Mesodermal cell (in vitro differentiated cells): ENCODE results near the gene SLC2A5. TPM values are rescaled to one million over a fixed set of nuclear protein-coding genes. Genes with fewer than 3 reads are reported as not detected.

Source experiments
- H3K27ac ChIP-seq: 2 replicates; pipeline ENCODE4 v1.7.0; 2013; ENCODE audit warnings: mild to moderate bottlenecking, low read depth, low read length, moderate library complexity; ENCODE audit not compliant: severe bottlenecking
- H3K36me3 ChIP-seq: 2 replicates; pipeline ENCODE4 v1.7.1; 2013; ENCODE audit warnings: mild to moderate bottlenecking, low read length, moderate library complexity; ENCODE audit not compliant: control insufficient read depth, insufficient read depth
- H3K4me1 ChIP-seq: one replicate; pipeline ENCODE4 v1.7.1; 2013; ENCODE audit warnings: mild to moderate bottlenecking, low read length; ENCODE audit not compliant: insufficient read depth, control insufficient read depth, poor library complexity, severe bottlenecking
- H3K4me3 ChIP-seq: 2 replicates; pipeline ENCODE4 v1.7.0; 2013; ENCODE audit warnings: low read length, control low read depth, mild to moderate bottlenecking; ENCODE audit not compliant: insufficient read depth, poor library complexity, severe bottlenecking; ENCODE audit errors: extremely low read depth
- H3K9me3 ChIP-seq: 2 replicates; pipeline ENCODE4 v1.7.1; 2013; ENCODE audit warnings: mild to moderate bottlenecking, low read length, moderate library complexity; ENCODE audit not compliant: control insufficient read depth
- WGBS, 2 experiments: methylation state at CpG; one replicate each; pipeline ENCODE4 v1.1.5; 2013; ENCODE audit warnings: missing lambda C conversion rate in 2 of 2; ENCODE audit not compliant: insufficient coverage in 2 of 2; 5-methylcytosine and 5-hydroxymethylcytosine counted together
- polyA plus RNA-seq, 2 experiments: library from polyadenylated mRNA; stranded (reverse); fragments of 50-300 nt; gene quantifications; one replicate each; pipeline ENCODE4 v1.2.3, GENCODE V29; 2013

SLC2A5 gene, protein sequence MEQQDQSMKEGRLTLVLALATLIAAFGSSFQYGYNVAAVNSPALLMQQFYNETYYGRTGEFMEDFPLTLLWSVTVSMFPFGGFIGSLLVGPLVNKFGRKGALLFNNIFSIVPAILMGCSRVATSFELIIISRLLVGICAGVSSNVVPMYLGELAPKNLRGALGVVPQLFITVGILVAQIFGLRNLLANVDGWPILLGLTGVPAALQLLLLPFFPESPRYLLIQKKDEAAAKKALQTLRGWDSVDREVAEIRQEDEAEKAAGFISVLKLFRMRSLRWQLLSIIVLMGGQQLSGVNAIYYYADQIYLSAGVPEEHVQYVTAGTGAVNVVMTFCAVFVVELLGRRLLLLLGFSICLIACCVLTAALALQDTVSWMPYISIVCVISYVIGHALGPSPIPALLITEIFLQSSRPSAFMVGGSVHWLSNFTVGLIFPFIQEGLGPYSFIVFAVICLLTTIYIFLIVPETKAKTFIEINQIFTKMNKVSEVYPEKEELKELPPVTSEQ
- polyA plus RNA-seq (2013, experiment 1 of 2): not detected
- polyA plus RNA-seq (2013, experiment 2 of 2): not detected

DNA sequence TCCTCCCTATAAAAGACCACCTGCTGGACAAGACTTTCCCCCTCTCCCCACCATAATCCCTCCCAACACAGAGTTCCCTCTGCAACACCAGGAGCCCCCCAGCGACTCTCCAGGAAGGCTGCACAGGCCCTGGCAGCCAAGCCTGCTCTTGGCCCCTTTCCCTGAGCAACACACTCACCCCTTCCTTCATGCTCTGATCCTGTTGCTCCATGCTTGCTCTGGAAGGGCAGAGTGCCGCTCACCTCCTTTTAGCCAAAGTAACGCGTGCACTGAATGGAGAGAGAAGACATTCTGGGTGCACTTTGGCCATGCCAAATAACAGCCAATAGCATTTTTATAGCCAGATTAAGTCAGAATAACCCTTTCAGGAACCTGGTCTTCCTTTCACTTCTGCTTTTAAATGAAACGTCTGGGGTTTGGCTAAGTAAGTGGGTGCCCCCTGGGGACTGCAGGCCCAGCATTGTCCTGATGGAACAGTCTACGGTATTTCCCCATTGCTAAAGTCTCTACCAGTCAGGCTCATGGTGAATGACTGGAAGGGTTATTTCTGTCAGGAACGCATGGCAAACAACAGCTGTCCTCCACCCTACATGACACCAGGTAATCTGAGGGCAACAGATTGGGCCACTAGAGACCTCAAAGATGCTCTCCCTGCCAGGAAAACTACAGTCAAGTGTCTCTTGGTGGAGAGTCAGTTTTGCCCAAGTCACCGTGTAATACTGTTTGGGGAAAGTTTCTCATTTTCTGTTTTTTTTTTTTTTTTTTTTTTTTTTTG lies at the start of gene SLC2A5:
TSS of gene SLC2A5 (minus strand) at position 310 of the 775 bp plus-strand sequence. CDS start at position 211, 99 bp downstream.
- Histone ChIP-seq H3K27ac (no peak within 1 kb of the TSS), H3K36me3 (no peaks in the 10 kb centered on the region), H3K4me1 (peaks cover 1% of the 10 kb centered on the region), H3K9me3 (no peaks in the 10 kb centered on the region), H3K4me3 (no peak within 1 kb of the TSS)
- 74 to 77% methylated on average over 7 of the region's 8 CpGs for WGBS, 2 experiments

DNA sequence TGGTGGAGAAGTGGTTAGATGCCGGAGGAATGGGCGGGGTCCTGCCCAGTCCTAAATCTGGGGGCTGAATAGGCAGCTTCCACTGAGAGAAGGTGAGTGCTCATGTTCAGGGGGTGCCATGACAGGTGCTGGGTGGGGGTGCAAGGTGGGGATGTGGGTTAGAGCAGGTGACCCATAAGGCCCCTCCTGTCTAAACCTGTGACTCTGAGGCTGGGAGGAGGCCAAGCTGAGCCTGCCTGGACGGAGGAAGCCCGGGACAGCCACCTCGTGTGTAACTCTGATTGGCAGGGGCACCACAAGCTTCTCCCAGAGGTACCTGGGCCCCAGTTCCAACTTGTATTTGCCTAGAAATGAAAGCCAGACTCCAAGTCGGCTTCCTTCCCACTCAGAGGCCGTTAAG lies 48.8 kb upstream of the SLC2A5 start:
- no peaks in the 10 kb centered on the region for H3K4me1 ChIP-seq
- no peak overlapping the region for H3K27ac ChIP-seq
- H3K4me3 ChIP-seq: no peak overlapping the region
- no peaks in the 10 kb centered on the region for H3K9me3 ChIP-seq
- 87 to 90% methylated on average over 4 to 5 of the region's 7 CpGs for WGBS, 2 experiments
- H3K36me3 ChIP-seq: no peaks in the 10 kb centered on the region

DNA sequence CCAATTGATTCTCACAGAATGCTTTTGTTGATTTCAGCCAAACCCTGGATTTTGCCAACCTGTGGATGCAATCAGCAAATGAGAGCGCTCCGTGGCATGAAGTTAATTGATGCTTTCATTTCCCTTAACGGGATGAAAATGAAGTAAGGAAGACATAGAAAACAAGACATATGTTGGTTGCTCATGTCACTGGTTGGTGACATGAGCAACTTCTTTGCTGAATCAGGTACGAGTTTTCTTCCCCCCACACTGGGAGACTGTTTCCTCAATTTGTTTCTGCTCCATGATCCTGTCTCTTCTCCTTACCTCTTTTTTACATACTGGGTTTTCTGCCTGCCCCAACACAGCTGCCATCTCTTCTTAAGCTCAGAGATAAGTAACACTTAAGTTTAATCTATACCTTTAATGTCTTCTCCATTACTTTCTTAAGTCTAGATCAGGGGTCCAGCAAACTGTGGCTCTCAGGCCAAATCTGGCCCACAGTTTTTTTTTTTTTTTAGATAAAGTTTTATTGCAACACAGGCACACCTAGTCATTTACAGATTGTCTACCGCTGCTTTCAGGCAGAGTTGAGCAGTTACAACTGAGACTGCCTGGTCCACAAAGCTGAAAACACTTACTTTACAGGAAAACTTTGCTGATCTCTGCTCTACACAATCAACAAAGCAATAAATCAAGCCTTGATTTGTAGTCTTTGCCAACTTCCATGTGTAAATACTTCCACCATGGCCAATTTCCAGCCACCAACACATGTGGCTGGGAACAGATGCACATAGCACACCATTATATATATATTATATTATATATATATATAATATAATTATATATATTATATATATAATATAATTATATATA lies 46.1 kb upstream of the SLC2A5 start:
- no peaks in the 10 kb centered on the region for H3K9me3 ChIP-seq
- no peak overlapping the region for H3K4me3 ChIP-seq
- WGBS, 2 experiments: 95 to 96% methylated on average over 4 to 5 of the region's 5 CpGs
- H3K4me1 ChIP-seq: peaks cover 3% of the 10 kb centered on the region
- no peak overlapping the region for H3K27ac ChIP-seq
- H3K36me3 ChIP-seq: no peaks in the 10 kb centered on the region

DNA sequence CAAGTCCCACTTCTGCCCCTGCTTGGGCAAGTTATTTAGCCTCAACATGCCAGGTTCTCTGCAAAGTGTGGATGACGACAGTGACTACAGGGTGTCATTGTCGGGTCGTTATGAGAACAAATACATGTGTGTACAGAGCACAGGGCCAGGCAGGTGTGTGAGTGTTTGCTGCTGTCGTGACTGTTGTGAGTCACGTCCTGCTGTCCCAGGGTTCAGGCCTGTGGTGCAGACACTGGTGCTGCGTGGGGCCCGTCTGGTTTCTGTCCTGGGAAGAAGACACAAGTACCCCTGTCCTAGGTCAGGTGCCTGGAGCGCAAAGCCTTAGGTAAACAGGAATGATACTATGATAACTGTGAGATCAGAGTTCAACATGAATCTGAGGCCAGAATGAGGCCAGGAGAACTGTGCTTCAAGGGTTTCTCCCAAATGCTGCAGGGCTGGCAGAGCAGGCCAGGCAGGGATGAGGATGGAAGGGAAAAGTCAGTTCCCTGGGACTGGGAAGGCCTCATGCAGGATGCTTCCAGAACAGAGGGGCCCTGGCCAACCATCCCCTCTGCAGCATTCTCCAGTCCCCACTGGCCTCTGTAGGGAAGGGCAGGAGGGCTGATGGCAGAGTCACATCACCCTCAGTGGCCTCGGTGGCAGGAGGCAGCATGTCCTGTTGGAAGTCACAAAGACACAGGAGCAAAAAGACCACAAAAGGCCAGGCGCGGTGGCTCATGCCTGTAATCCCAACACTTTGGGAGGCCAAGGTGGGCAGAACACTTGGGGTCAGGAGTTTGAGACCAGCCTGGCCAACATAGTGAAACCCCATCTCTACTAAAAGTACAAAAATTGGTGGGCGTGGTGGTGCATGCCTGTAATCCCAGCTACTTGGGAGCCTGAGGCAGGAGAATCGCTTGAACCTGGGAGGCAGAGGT lies 43.8 kb upstream of the SLC2A5 start:
- H3K4me1 ChIP-seq: peaks cover 3% of the 10 kb centered on the region
- H3K9me3 ChIP-seq: no peaks in the 10 kb centered on the region
- H3K27ac ChIP-seq: no peak overlapping the region
- H3K36me3 ChIP-seq: no peaks in the 10 kb centered on the region
- WGBS, 2 experiments: 92 to 96% methylated on average over 12 to 13 of the region's 13 CpGs
- no peak overlapping the region for H3K4me3 ChIP-seq

GRCh38 chr1:9111957-9112356 lies 42.5 kb upstream of the SLC2A5 start:
- H3K4me1 ChIP-seq: peaks cover 3% of the 10 kb centered on the region
- no peak overlapping the region for H3K27ac ChIP-seq
- no peaks in the 10 kb centered on the region for H3K9me3 ChIP-seq
- no peak overlapping the region for H3K4me3 ChIP-seq
- H3K36me3 ChIP-seq: no peaks in the 10 kb centered on the region
- 96 to 99% methylated on average over 7 to 9 of the region's 9 CpGs for WGBS, 2 experiments

DNA sequence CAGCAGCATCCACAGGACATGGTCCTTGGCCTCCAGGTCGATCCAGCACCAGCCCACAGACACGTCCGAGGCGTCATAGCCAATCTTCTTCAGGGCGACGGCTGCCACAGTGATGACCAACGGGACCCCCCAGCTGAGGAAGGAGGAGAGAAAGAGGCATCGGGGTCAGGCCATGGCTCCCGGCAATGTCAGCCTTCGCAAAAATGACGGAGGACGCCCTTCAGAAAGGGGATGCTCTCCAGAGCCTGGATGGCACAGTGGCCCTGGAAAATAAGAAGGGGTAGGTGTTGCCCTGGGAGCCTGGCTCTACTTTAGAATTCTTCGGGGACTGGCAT lies 41.9 kb upstream of the SLC2A5 start:
- no peaks in the 10 kb centered on the region for H3K9me3 ChIP-seq
- no peaks in the 10 kb centered on the region for H3K36me3 ChIP-seq
- WGBS, 2 experiments: 93 to 97% methylated on average over 10 to 13 of the region's 13 CpGs
- H3K4me1 ChIP-seq: peaks cover 3% of the 10 kb centered on the region
- no peak overlapping the region for H3K27ac ChIP-seq
- no peak overlapping the region for H3K4me3 ChIP-seq

GRCh38 chr1:9110669-9111356 lies 41.4 kb upstream of the SLC2A5 start:
- Histone ChIP-seq H3K4me1 (peaks cover 3% of the 10 kb centered on the region), H3K36me3 (no peaks in the 10 kb centered on the region), H3K4me3 (no peak overlapping the region), H3K27ac (no peak overlapping the region), H3K9me3 (no peaks in the 10 kb centered on the region)
- WGBS, 2 experiments: 46 to 50% methylated on average over 16 of the region's 18 CpGs

DNA sequence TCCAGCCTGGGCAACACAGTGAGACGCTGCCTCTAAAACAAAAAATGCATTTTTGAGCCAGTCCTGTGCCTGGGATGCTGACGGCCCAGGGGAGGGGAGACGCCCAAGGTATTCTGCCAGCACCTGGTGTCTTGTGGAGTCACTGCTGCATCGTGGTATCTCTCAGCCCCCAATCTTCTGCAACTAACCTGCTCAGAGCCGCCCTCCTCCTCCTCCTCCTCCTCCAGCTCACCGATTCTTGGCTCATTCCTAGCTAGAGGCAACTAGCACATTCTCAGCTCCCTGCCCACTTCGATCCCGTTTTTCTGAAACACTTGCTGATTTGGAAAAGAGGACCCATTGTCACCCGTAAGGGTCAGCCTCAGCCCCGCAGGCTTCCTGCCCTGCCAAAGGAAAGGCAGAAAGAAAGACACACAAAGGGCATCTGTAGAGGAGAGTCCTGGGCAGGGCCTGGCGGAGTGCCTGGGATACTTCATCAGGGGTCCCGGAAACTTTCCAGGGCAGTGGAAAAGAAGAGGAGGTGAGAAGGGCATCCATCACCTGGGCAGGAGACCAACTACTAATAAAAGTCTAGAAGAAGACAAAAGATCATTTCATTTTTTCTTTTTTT lies 38.7 kb upstream of the SLC2A5 start:
- no peaks in the 10 kb centered on the region for H3K36me3 ChIP-seq
- H3K4me1 ChIP-seq: peaks cover 3% of the 10 kb centered on the region
- H3K9me3 ChIP-seq: no peaks in the 10 kb centered on the region
- no peak overlapping the region for H3K4me3 ChIP-seq
- WGBS, 2 experiments: 90 to 91% methylated on average over 8 to 10 of the region's 12 CpGs
- no peak overlapping the region for H3K27ac ChIP-seq

DNA sequence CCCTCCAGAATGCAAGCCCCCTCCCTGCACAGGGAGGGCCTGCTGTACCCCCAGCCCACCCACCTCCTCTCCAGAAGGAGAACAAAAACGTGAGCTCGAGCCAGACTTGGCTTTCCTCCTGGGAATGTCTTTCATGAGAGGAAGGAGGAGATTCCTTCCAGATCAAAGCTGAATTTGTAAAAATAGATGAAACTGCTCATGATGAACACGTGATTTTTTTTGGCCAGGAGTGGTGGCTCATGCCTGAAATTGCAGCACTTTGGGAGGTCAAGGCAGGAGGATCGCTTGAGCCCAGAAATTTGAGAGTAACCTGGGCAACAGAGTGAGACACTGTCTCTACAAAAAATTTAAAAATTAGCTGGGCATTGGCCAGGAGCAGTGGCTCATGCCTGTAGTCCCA lies 37.7 kb upstream of the SLC2A5 start:
- no peak overlapping the region for H3K27ac ChIP-seq
- H3K36me3 ChIP-seq: no peaks in the 10 kb centered on the region
- no peak overlapping the region for H3K4me3 ChIP-seq
- WGBS, 2 experiments: 91 to 94% methylated on average over 2 to 4 of the region's 4 CpGs
- no peaks in the 10 kb centered on the region for H3K9me3 ChIP-seq
- peaks cover 3% of the 10 kb centered on the region for H3K4me1 ChIP-seq
